ENCODE data around the gene MFSD12.
A peak's percentile ranks its signal among the peaks of the same experiment; 100 is the strongest.

MFSD12 gene

DNA sequence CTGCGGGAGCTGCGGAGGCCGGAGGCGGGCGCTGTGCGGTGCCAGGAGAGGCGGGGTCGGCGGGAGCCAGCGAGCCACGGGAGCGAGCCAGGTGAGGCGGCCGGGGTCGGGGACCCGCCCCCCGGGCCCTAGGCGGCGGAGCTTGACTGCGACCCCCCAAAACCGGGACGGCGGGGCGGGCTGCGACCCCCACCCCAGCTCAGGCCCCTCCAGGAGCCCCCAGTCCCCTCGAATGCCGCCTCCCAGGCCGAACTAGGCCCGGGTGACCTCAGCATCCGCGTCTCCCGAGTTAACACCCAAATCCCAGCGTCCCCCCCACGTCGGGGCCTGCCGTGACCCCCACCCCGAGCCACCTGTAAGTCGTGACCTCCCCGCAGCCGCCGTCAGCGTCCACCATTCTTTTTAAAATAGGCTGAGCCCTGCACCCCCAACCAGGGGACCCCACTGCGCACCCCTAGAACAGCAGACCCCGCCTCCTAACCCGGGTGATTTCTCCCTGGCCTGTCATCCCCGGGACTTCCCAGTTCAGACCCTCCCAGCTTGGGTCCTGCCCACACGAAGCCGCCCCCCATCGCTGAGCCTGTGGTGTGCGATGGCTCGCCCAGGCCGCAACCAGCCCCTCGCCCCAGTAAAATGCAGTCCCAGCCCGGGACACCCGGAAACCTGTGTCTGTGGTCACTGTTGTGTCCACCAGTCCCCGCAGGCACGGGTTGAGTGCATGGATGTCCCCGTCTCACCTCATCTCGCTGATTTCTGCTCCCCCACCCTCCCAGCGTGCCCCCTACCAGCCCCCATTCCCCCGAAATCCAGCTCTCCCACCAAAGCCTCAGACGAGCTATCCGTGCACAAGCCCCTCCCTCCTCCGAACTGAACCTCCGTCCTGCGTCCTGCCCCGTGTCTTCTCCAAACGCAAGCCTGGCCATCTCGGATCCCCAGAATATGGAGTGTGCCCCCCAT lies 50.7 kb downstream of the MFSD12 start:
- DNase-seq (ENCODE audit: low read depth in 2 of 2): no peak

GRCh38 chr19:3505598-3506383 lies 51.6 kb downstream of the MFSD12 start, which contains the start of gene FZR1:
TSS of gene FZR1 (plus strand) at chr19:3506311. CDS start at chr19:3522990, 16,679 bp downstream.
- peak; percentile 99 for DNase-seq (ENCODE audit: low read depth in 2 of 2)

DNA sequence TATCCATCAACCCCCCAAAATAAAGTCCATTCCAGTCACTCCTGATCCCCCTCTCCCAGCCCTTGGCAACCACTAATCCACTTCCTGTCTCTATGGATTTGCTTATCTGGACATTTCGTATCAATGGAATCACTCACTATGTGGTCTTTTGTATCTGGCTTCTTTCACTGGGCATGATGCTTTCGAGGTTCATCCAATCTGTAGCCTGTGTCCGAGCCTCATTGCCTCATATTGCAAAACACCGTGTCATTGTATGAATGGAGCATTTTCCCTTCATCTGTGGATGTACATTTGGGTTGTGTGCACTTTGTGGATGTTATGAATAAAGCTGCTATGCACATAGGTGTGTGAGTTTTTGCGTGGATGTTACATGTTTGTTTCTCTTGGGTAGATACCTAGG lies 52.7 kb downstream of the MFSD12 start:
- no peak for DNase-seq (ENCODE audit: low read depth in 2 of 2)

GRCh38 chr19:3503036-3503572 lies 54.3 kb downstream of the MFSD12 start:
- no peak for DNase-seq (ENCODE audit: low read depth in 2 of 2)

DNA sequence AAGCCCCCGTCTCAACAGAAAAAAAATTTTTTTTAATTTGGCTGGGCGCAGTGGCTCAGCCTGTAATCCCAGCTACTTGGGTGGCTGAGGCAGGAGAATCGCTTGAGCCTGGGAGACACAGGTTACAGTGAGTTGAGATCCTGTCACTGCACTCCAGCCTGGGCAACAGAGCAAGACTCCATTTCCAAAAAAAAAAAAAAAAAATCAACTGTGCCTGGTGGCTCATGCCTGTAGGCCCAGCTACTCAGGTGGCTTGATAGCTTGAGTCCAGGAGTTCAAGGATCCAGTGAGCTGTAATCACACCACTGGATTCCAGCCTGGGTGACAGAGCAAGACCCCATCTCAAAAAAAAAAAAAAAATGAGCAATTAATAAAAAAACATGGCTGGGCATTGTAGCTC lies 55.6 kb downstream of the MFSD12 start:
- DNase-seq (ENCODE audit: low read depth in 2 of 2): no peak

GRCh38 chr19:3500429-3501101 lies 56.8 kb downstream of the MFSD12 start, which contains the start of gene DOHH:
TSS of gene DOHH (minus strand) at chr19:3500674. CDS start at chr19:3496814, 3,860 bp downstream.
- peak; percentile 93 to 94 for DNase-seq (ENCODE audit: low read depth in 2 of 2)

DNA sequence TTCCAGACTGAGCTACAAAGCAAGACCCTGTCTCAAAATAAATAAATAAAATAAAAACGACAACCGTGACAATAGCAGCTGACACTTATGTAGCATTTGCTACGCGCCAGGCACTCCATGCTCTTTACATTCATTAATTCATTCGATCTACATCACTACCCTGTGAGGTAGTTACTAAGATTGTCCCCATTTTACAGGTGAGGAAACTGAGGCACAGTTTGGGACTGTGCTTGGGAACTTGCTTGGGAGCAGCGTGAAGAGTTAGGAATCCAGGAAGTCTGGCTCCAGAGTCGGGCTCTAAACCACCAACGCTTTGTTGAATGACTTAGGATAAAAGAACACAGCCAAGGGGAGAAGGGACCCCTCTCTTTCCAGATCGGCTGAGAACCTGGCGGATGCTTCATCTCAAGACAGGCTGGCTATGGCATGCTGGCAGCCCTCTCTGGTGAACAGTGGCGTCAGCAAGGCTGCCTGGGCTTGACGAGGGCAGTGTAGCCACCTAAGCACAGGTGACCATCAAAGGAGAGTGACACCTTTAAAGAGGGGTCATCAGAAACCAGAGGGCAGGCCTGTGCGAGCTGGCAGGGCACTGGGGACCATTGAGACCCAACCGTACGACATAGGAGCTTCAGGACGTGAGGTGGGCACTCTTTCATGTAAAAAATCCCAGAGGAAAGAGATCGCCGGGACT lies 57.5 kb downstream of the MFSD12 start:
- DNase-seq (ENCODE audit: low read depth in 2 of 2): no peak

DNA sequence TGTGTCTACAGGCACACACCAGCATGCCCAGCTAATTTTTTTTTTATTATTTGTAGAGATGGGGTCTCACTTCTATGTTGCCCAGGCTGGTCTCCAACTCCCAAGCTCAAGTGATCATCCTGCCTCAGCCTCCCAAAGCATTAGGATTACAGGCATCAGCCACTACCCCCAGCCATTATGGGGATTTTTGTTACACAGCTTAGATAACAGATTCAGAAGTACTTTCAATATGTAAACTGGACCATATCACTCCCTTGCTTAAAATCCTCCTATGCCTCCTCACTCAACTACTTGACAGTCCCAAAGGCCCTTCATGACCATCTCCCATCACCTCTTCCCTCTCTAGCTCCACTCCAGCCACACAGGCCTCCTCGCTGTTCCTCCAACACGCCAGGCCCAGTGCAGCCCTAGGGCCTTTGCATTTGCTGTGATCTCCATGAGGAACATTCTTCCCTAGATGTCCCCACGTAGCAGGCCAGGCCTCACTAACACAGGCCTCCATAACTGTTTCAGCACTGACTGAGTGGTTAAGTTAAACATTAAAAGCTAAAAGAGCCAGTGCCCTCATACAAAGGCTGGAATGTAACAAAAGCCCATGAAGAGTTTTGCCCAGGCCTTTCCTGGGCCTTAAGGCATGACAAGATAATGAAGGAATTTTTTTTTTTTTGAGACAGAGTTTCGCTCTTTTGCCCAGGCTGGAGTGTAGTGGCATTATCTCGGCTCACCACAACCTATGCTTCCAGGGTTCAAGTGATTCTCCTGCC lies 59.4 kb downstream of the MFSD12 start:
- no peak for DNase-seq (ENCODE audit: low read depth in 2 of 2)

- DNase-seq (ENCODE audit: low read depth in 2 of 2): no peak
These were observed 60.8 kb downstream of the MFSD12 start for GRCh38 chr19:3496392-3497273.

- peak in 1 of 2 donors; percentile 27 for DNase-seq (ENCODE audit: low read depth in 2 of 2)
These were observed 62.8 kb downstream of the MFSD12 start for GRCh38 chr19:3494559-3494958.
